Measurements from ENCODE around the gene DBNDD1.

- TF ChIP-seq, protein P1, sequence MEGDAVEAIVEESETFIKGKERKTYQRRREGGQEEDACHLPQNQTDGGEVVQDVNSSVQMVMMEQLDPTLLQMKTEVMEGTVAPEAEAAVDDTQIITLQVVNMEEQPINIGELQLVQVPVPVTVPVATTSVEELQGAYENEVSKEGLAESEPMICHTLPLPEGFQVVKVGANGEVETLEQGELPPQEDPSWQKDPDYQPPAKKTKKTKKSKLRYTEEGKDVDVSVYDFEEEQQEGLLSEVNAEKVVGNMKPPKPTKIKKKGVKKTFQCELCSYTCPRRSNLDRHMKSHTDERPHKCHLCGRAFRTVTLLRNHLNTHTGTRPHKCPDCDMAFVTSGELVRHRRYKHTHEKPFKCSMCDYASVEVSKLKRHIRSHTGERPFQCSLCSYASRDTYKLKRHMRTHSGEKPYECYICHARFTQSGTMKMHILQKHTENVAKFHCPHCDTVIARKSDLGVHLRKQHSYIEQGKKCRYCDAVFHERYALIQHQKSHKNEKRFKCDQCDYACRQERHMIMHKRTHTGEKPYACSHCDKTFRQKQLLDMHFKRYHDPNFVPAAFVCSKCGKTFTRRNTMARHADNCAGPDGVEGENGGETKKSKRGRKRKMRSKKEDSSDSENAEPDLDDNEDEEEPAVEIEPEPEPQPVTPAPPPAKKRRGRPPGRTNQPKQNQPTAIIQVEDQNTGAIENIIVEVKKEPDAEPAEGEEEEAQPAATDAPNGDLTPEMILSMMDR (IDR thresholded peaks at IDR 0.05), result no peak
- no peak for TF ChIP-seq POLR2A (IDR thresholded peaks at IDR 0.05)
These were observed 62.6 kb downstream of the DBNDD1 start for GRCh38 chr16:89956505-89957215.

Data from body of pancreas (tissue), 4 donors.